LNCAP (cell line): ENCODE results near the gene DOP1A.

Experiments used
- TF ChIP-seq, protein P1 (sequence below): fragments of 450-650 bp; IDR thresholded peaks from 2 replicates; pipeline ENCODE4 v1.5.1; 2017; ENCODE audit warnings: mild to moderate bottlenecking

The DOP1A gene

GRCh38 chr6:83092756-83093399 lies 25.4 kb downstream of the DOP1A start:
- TF ChIP-seq, protein P1, sequence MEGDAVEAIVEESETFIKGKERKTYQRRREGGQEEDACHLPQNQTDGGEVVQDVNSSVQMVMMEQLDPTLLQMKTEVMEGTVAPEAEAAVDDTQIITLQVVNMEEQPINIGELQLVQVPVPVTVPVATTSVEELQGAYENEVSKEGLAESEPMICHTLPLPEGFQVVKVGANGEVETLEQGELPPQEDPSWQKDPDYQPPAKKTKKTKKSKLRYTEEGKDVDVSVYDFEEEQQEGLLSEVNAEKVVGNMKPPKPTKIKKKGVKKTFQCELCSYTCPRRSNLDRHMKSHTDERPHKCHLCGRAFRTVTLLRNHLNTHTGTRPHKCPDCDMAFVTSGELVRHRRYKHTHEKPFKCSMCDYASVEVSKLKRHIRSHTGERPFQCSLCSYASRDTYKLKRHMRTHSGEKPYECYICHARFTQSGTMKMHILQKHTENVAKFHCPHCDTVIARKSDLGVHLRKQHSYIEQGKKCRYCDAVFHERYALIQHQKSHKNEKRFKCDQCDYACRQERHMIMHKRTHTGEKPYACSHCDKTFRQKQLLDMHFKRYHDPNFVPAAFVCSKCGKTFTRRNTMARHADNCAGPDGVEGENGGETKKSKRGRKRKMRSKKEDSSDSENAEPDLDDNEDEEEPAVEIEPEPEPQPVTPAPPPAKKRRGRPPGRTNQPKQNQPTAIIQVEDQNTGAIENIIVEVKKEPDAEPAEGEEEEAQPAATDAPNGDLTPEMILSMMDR = no peak

DNA sequence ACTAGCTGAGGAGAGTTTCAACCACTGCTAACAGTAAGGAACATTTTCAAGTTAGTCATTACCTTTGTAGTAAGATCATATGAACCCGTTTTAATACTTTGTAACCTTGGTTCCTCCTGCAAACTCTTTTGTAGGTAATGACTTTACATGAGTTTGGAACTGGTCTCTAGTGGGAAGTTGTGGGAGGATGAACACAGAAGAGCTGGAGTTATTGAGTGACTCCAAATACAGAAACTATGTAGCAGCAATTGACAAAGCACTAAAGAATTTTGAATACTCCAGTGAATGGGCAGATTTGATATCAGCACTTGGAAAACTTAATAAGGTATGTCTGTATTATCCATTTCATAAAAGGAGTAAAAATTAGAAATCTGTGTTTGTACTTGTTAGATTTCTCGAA lies 29.3 kb downstream of the DOP1A start:
- TF ChIP-seq, protein P1 = no peak

GRCh38 chr6:83097204-83097603 lies 29.7 kb downstream of the DOP1A start:
- TF ChIP-seq, protein P1 = no peak

DNA sequence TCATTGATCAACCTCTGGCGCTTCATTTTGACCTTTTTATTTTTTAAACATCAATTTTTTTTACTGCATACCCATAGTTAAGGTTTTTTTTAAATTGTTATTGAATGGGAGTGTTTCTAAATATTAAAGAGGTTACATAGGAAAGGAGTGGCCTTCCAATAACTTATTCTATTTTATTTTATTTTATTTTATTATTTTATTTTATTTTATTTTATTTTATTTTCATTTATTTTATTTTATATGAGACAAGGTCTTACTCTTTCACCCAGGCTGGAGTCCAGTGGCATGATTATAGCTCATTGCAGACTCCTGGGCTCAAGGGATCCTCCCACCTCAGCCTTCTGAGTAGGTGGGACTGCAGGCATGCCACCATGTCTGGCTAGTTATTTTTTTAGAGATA lies 30.2 kb downstream of the DOP1A start:
- TF ChIP-seq, protein P1 = no peak

DNA sequence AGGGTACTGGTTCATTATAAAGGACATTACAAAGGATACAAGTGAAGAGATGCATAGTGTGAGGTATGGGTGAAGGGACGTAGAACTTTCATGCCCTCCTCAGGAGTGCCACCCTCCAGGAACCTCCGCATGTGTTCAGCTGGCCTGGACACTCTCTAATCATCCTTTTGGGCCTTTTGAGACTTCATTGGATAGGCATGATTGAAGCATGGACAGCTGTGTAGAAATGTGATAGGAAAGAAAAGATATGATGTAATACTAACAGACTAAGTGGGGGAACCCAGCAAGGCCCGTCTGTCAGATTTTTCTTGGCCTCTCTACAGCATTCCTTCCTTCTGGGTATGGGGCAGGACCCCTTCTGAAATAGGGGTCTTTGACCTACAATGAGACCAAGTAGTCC lies 31.1 kb downstream of the DOP1A start:
- TF ChIP-seq, protein P1 = no peak

DNA sequence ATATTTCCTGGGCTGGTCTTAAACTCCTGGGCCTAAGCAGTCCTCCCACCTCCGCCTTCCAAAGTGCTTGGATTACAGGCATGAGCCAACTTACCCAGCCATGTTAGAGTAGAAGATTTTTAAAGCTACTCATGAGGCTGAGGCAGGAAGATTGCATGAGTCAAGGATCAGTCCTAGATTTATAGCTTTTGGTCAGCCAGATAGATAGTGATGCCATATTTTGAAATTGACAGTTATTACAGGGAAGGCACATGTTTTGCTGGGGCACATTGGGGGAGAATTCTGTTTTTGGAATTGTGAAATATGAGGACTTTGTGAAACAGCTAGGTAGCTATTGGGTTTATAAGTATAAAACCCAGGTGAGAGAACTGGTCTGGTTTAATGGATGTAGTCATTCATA lies 40.9 kb downstream of the DOP1A start:
- TF ChIP-seq, protein P1 = no peak

- TF ChIP-seq, protein P1 = no peak
These were observed 45.8 kb downstream of the DOP1A start for GRCh38 chr6:83113258-83113657.

DNA sequence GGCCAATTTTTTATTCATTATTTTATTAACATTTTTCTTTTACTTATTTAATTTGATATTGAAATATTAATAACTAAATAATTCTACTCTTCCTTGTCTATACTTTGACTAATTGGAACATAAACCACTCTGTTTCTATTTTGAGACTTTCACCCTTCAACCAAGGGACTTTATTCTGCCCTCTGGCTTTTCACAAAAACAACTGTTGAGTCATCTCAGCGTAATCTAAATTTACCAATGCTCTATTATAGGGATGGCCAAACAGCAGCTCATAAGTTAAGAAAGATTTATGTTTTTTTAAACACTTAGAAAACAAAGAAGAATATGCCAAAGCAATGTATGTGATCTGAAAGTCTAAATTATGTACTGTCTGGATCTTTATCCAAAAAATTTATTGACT lies 46.7 kb downstream of the DOP1A start:
- TF ChIP-seq, protein P1 = no peak
